GM19328 (cell line): Measurements from ENCODE around the gene PRLR.
"Not testable (repeated sequence)": the region's sequence is repeated elsewhere in the genome, so short reads cannot be mapped to it uniquely, and the experiment has no call there.

Experiments
- ATAC-seq: cut with Tn5 transposase; IDR thresholded peaks from one replicate; pipeline ENCODE4 v1.9.1; 2021; ENCODE audit warnings: mild to moderate bottlenecking, moderate library complexity; ENCODE audit not compliant: unreplicated experiment

The PRLR gene

DNA sequence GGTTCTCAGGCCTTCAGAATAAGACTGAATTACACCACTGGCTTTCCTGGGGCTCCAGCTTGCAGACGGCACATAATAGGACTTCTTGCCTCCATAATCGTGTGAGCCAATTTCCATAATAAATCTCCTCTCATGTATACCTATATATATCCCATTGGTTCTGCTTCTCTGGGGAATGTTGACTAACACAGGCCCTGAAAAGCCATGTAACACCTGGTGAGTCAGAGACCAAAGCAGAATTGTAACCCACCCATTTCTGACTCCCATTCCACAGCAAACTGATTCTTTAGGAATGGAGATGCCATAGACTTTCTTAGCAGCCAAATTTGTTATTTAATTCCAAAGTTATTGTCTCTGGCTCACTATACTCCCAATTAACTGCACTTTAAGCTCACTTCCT, 97.1 kb downstream of the PRLR start:
- ATAC-seq = no peak

DNA sequence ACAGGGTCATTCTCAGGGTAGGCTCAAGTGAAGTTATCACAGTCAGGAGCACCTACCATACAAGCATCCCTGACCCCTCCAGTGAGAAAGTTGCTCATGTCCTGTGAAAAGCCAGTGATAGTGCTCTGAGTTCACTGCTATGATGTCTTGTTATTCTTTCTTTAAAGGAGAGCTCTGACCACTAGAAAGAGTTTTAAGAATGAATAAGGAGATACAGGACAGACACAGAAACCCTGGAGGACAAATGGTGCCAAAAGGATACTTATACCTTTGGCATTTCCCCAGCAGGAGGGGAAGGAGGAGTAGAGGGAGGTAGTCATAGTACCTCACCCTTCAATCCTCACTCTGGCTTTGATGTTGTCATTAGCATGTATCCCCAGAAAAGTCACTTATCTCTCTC, 98.6 kb downstream of the PRLR start:
- ATAC-seq = no peak

DNA sequence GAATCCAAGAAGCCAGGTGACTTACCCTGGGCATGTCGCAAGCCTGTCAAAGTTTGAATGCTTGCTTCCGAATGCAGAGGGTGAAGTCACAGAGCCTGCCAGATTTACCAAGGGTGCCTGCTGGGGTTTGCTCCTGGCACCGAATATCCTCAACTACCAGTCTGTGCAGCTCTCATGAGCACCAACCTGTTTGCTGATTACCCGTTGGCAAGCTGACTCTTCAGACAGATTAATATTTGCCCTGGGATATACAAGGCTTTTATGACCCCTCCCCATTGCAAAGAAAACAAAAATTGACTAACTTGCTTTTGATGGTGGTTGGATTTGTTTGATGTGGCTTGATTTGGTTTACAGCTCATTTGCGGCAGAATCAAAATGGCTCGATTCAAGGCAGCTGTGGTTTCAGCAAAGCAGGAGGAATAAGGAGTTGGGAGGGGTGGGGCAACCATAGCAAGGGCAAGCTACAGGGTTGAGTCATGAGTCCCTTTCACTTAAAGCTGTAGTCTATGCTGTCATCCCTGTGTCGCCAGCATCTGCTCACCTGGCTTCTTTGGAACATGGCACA, 100.3 kb downstream of the PRLR start:
- ATAC-seq = no peak

DNA sequence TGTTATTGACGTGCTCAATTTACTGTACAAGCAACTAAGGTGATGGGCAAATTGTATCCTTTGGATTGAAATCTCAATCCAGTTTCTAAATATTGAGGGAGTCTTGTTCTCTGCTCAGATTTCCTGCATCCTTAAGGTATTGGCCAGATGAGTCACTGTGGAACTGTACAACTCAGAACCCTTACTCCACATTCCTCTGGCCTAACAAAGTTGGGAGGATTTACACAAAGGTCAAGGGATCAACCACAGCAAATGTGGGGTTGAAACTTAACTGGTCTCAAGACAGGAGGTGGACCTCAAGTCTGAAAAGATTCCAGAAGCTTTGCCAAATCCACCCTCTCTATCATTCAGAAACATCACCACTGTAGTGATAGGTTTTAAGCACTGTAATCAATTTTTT, 101.0 kb downstream of the PRLR start:
- ATAC-seq = no peak

DNA sequence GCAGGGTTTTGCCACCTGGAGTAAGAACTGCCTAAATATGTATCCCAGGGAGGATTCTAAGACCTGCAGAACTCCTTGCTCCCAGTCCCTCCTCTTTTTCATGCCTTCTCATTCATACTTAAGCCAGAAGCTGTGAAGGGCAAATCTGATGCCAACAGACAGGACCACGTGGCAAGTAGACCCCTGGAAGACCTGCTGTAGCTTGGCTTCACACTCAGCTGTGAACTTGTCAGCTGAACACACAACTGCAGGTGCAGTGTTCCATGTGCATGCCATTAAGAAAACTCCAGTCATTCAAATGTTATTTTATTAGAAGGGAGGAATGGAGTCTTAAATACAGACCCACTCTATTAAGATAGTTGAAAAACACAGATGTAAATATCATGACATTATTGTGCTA, 103.3 kb downstream of the PRLR start:
- ATAC-seq = no peak

DNA sequence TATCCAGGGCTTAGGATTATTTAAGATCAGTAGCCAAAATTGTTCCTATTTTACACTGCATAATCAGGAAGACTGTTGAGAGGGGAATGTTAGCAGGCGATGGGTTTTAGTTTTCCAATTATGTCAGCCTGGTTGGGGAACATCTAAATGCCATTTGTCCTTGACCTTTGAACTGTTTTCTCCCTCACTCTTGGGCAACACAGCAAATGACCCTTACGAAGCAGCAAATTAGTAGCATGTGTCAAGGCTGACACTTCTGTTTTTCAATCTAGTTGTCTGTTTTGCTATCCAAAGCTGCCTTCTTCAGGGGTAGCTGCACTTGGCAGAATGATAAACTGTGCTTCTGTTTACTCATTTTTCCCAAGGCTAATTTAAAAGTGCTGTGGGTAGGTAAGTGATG, 104.5 kb downstream of the PRLR start:
- no peak for ATAC-seq

DNA sequence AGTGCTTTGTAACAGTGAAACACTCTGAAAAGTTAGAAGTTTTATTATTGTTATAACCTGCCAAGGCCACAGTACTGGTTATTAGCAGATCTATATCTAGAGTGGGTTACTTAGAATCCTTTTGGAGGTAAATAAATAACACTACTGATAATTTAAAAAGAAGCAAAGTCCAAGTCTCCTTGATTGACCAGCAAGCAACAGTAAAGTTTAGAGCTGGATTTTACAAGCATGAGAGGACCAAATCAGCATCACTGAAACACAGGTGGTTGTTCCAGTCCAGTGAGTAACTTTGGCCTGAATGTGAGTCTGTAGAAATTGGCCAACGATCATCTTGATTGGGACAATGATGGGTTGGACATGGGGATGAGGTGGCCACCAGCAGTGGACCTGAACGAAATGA, 105.4 kb downstream of the PRLR start:
- ATAC-seq = no peak

DNA sequence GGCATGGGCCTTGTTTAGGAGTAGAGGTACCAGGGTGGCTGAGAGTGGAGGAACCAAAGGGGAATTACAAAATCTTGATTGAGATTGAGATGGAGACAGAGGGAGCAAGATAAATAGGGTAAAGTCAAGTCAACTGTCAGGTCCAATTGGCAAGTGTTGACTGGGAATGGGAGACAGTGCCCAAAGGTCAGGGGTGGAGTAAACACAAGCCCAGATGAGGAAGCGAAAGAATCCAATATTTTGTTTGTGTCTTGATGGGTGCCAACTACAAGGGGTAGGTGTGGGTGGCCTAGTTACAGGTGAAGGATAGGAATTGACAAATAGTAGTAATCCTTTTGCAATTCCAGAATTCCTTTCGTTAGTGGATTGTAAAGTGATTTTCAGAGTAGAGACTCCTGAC, 107.5 kb downstream of the PRLR start:
- ATAC-seq = no peak

DNA sequence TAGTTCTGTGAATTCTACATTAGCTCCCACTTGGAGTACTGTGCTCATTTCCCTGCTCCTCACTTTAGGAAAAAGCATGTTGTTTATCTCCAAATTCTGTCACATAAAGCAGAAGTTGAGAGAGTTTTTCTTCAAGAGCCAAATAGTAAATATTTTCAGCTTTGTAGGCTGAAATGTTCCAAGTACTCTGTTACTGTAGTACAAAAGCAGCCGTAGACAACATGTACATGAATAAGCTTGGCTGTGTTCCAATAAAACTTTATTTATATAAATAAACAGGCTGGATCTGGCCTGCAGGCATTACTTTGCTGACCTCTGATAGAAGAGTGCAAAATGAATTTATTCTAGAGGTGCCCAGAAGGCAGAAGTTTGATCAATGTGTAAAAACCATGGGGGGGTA, 109.6 kb downstream of the PRLR start:
- no peak for ATAC-seq

DNA sequence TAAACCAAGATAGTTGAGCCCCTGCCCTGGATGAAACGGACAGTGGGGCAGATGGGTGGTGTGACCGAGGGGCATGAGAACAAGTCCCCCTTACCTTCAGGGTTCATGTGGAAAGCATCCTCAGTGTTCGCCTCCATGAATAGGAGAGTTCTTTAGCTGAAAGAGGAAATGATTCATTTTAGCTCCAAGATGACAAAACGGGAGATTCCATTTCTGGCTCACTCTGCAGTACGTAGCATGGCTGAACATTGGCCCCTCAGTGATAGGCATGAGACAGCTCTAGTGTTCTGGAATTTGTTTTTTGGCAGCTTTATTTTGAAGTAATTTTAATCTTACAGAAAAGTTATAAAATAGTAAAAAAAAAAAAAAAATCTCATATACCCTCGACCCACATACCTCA, 112.3 kb downstream of the PRLR start:
- no peak for ATAC-seq

DNA sequence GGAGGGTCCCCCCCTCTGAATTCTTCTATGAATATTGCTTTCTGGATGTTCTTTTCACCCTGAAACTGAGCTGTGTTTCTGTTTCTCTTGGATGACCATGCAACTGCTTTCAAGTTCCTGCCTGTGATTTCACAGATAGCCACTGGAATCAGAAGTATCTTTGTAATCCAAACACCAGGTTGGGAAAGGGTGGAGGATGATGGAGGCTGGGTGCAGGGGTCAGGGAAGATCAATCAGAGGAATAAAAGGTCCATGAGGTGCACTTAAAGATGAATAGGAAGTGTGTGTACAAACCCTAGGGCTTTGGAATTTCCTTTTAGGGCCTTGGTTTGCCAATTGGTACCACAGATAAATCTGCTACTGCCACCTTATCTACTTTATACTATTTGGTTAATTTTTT, 114.4 kb downstream of the PRLR start:
- ATAC-seq = no peak

DNA sequence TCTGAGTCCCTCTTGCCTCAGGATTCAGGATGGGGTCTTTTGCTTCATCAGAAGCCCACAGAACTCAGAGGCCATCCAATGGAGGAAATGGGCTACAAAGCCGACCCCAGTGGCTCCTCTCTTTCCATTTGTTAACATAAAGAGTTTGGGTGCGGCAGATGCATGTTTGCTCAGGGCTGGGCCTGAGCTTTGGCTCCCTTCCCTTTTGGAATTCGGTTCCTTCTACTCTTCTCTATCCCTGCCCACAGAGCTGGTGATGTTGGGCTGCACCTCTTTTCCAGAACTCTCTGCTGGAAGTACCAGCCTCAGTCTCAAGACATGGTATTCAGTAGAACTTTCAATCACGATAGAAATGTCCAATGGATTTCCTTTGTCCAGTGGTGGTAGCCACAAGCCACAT, 115.6 kb downstream of the PRLR start:
- no peak for ATAC-seq

DNA sequence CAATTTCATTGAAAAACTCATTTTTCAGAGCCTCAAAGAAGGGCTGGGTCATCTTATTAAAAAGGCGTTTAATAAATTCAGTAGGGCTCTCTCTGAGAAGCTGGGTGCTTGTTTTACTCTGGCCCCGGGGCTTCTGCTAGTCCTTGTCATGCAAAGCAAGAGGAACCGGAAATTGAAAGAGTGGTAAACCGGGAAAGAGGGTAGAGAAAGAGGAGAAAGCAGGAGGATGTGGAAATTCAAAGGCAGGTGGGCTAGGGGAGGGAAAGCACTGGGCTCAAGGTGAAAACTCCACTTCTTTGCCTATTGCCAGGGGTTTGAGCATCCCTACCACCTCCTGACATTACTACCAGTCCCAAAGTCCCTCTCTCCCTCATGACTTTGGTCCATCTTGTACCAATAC, 118.0 kb downstream of the PRLR start:
- ATAC-seq = no peak

DNA sequence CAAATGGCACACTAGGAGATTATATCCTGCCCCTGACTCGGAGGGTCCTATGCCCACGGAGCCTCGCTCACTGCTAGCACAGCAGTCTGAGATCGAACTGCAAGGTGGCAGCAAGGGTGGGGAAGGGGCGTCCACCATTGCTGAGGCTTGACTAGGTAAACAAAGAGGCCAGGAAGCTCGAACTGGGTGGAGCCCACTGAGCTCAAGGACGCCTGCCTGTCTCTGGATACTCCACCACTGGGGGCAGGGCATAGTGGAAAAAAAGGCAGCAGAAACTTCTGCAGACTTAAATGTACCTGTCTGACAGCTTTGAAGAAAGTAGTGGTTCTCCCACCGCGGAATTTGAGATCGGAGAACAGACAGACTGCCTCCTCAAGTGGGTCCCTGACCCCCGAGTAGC, 125.7 kb downstream of the PRLR start:
- ATAC-seq = not testable (repeated sequence)

DNA sequence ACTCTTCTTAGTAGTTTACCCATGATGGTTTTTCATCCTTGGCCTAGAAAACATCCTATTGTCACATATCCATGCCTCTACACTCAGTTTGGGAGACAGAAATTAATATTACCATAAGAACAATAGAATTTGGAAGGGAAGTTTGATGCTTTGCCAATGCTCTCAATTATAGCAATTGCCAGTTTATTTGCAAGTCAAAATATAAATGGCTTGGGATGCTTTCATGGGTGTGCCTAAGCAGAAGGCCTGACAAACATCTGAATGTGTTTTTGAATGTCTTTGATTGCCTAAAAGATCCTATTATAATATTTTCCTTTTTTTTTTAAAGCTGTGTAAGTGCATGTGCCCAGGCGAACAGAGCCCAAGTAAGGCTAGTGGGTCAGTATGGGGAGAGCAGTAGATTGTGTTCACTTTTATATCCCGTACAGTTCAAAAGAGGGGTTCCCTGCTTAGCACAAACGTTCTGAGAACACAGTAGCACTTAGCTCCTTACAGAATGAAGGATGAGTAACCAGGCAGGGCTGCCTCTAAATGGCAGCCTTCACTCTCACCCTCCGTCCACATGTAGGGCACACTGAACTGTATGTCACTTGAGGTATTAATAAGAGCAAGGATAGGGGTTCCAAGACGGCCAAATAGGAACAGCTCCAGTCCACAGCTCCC, 126.5 kb downstream of the PRLR start:
- ATAC-seq = no peak

DNA sequence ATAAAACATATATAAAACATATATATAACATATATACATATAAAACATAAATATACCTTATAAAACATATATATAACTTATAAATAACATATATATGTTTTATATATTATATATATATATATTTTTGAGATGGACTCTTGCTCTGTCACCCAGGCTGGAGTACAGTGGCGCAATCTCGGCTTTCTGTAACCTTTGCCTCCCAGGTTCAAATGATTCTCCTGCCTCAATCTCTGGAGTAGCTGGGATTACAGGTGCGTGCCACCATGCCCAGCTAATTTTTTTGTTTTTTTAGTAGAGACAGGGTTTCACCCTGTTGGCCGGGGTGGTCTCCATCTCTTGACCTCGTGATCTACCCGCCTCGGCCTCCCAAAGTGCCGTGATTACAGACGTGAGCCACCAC, 128.6 kb downstream of the PRLR start:
- not testable (repeated sequence) for ATAC-seq

DNA sequence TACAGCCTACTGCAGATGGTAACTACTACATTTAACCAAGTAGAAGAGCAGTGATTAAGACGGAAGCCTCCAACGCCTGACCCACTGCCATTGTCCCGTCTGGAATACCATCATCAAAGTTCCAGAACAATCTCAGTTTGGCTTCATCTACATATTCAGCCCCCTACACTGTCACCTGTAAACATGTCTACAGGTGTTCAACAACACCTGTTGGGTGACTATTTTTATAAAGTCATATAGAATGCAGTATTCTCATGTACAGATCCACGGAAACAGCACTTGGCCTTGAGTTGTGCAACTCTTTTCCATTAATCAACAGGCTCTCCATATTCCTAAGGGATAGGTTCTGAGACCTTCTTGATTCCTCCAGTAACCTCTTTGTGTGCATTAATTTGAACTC, 129.3 kb downstream of the PRLR start:
- no peak for ATAC-seq

DNA sequence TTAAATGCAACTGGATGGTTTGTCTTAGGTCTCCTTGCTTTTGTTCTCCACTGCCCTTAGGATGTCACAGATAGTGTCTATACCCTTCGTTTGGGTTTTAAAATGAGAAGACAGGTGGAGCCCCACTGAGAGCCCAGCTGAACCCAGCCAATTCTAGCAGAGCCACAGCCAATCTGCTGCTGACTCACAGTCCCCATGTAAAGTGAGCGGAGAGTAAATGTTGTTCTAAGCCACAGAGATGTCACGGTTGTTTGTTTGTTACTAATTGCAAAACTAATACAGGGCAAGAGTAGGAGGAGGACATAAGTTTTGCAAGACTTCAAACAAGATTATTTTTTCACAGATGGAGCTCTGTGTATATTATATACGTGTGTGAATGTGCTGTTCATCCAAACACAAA, 132.1 kb downstream of the PRLR start:
- peak; percentile 50 for ATAC-seq

DNA sequence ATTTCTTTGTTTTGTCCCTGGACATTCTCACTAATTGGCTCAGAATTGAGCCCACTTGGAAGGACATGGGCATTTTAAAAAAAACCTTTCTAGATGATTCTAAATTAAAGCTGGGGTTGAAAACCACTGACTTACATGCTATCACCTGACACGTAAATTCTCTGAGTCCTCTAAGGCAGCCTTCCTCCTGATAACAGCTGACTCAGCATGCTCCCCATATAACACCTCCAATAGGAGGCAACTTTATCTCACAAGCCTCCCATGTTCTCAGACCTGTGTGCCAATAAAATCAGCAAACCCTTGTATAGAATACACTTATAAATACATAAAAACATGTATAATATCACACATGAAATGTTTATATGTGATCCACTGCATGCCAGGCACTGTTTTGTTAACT, 133.4 kb downstream of the PRLR start:
- ATAC-seq = no peak

DNA sequence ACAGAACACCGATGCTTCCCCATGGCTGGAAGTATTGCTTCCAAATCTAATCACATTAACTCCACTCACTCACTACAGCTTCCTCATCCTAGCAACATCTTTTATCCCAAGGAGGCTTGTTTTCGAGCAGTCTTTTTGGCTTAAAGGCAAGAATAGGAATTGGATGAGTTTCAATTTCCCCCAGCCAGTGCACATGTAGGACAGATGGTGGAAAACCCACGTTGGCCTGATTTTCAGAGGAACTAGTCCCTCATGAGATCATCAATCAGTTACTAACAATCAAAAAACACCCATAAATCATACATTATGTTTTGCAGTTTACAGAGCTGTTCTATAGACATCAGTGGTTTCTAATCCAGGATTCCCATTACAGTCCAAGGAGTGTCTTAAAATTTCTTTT, 134.1 kb downstream of the PRLR start:
- no peak for ATAC-seq

DNA sequence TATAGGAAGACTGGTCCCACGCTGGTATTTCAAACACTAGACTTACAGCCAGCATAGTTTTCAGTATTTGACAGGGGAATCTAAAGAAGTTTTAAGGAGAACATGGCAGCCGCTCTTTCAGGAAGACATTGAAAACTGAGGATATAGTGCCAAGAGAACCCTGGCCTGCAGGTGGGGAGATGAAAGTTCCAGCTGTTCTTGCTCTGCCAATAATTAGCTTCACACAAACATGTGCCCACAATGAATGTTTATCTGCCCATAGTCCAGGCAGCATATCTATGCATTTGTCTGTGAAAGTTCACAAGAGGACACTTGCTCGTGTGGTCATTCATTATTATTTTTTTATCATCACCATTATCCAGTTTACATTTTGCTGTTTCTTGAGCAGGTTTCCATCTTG, 134.9 kb downstream of the PRLR start:
- no peak for ATAC-seq

DNA sequence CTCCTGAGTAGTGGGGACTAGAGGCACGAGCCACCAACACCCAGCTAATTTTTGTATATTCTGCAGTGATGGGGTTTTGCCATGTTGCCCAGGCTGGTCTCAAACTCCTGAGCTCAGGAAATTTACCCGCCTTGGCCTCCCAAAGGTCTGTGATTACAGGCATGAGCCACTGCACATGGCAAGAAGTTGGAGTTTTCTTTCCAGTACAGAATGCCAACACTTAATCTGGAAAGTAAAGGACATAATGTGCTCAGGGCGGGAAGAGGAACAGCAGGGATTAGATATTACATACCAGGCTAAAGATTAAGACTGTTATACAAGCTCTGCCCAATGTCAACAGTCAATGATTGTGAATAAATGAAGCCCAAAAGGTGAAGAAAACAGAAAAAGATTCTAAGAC, 135.3 kb downstream of the PRLR start:
- no peak for ATAC-seq

DNA sequence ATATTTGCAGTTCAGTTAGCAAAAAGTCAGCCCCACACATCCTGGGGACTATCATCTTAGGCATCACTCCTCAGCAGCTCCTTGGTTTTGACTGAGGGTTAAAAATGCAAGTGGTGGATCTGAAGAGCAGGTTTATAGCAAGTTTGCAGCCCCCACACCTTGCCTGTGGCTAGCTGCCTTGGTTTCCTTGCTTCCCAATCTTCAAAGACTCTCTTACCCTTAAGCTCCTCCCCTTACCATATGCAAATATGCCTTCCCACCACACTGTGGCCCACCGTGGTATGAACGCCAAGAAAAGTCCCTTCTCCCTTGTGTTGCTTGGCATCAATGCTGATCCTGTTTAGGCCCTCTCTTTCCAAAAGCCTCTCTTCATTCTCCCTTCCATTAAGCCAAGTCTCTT, 137.6 kb downstream of the PRLR start:
- no peak for ATAC-seq
